ENCODE results near the gene ZNF862. TPM values are rescaled to one million over a fixed set of nuclear protein-coding genes. Genes with fewer than 3 reads are reported as not detected.

Gene ZNF862
- total and polyA plus RNA-seq, 2 of the 13 experiments (the other 11 are each of a cell fraction or from before 2014, with no cell fraction given), result 0.89 to 2.0 TPM

- TF ChIP-seq ZNF142 (CRISPR knock-in tag; IDR thresholded peaks at IDR 0.05) (no peak), ZNF33B (CRISPR knock-in tag; IDR thresholded peaks at IDR 0.05) (no peak), ZNF362 (CRISPR knock-in tag; IDR thresholded peaks at IDR 0.05; ENCODE audit: borderline replicate concordance) (no peak), NAIF1 (CRISPR knock-in tag; IDR thresholded peaks at IDR 0.05; ENCODE audit: borderline replicate concordance) (no peak), NR3C1 (CRISPR knock-in tag; IDR thresholded peaks at IDR 0.05) (no peak), NR1H2 (CRISPR knock-in tag; IDR thresholded peaks at IDR 0.05; ENCODE audit: borderline replicate concordance, low read depth) (no peak), TIGD3 (CRISPR knock-in tag; IDR thresholded peaks at IDR 0.05; ENCODE audit: borderline replicate concordance) (no peak), GMEB1 (CRISPR knock-in tag; IDR thresholded peaks at IDR 0.05; ENCODE audit: borderline replicate concordance) (no peak)
These were observed 5.4 kb downstream of the ZNF862 start (continued) for GRCh38 chr7:149843566-149843965.
